ENCODE measurements around the gene ADAT1. TPM values are rescaled to one million over a fixed set of nuclear protein-coding genes. Genes with fewer than 3 reads are reported as not detected.

ADAT1 gene
- total and polyA plus RNA-seq, 2 experiments from 2014 or later = 21.6 to 66.1 TPM

DNA sequence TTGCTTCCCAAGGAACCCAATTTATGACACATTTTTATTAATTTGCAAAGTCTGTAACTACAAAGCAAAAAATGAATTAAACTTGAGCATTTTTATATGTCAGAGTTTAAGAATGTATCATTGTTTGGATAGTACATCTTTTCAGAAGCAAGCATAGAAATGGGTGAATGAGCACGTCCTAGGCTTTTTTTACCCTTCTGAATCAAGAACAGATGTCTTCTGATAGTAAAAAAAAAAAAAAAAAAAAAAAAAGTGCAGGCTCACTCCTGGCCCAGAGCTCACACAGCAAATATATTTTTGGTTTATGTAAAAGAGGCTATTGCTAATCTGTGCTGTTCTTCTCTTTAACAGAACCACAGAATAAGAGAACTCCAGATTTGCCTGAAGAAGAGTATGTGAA lies 30.8 kb upstream of the ADAT1 start:
- Histone ChIP-seq H3K4me3 (no peak overlapping the region), H3K36me3 (peaks cover 43% of the 10 kb centered on the region), H3K27ac (no peak overlapping the region), H3K9me3 (ENCODE audit: low read depth) (no peaks in the 10 kb centered on the region), H3K27me3 (no peaks in the 10 kb centered on the region), H3K4me1 (ENCODE audit: low read depth) (peaks cover 12% of the 10 kb centered on the region)
- TF ChIP-seq, protein P1, sequence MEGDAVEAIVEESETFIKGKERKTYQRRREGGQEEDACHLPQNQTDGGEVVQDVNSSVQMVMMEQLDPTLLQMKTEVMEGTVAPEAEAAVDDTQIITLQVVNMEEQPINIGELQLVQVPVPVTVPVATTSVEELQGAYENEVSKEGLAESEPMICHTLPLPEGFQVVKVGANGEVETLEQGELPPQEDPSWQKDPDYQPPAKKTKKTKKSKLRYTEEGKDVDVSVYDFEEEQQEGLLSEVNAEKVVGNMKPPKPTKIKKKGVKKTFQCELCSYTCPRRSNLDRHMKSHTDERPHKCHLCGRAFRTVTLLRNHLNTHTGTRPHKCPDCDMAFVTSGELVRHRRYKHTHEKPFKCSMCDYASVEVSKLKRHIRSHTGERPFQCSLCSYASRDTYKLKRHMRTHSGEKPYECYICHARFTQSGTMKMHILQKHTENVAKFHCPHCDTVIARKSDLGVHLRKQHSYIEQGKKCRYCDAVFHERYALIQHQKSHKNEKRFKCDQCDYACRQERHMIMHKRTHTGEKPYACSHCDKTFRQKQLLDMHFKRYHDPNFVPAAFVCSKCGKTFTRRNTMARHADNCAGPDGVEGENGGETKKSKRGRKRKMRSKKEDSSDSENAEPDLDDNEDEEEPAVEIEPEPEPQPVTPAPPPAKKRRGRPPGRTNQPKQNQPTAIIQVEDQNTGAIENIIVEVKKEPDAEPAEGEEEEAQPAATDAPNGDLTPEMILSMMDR (IDR thresholded peaks at IDR 0.05; ENCODE audit: low read depth, low read length) = no peak
- DNase-seq (ENCODE audit: low read depth in 1 of 2, low spot score in 1 of 2) = no peak

DNA sequence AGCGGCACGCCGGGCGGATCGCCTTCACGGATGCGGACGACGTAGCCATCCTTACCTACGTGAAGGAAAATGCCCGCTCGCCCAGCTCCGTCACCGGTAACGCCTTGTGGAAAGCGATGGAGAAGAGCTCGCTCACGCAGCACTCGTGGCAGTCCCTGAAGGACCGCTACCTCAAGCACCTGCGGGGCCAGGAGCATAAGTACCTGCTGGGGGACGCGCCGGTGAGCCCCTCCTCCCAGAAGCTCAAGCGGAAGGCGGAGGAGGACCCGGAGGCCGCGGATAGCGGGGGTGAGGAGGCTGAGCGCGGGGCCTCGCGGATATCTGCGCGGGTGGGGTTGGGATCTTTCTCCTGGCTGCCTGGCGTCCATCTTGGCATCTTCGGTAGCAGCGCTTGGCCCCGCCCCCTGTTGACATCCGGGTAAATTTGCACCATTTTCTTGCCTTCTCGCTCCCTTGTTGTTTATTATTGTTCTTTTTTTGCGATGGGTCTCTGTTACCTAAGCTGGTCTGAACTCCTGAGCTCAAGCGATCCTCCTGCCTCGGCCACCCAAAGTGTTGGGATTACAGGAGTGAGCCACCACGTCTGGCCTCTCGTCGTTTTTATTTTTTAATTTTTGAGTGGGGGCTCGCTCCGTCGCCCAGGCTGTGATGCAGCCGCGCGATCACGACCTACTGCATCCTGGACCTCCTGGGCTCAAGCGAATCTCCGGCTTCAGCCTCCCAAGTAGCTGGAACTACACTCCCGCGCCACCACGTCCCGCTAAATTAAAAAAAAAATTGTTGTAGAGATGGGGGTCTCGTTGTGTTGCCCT lies 25.4 kb upstream of the ADAT1 start:
- H3K4me1 ChIP-seq (ENCODE audit: low read depth) = peaks cover 17% of the 10 kb centered on the region
- TF ChIP-seq, protein P1 (IDR thresholded peaks at IDR 0.05; ENCODE audit: low read depth, low read length) = no peak
- DNase-seq (ENCODE audit: low read depth in 1 of 2, low spot score in 1 of 2) = peak; percentile 74 to 85
- H3K27ac ChIP-seq = peak overlapping the region; percentile 85
- peaks cover 12% of the 10 kb centered on the region for H3K36me3 ChIP-seq
- H3K27me3 ChIP-seq = no peaks in the 10 kb centered on the region
- no peaks in the 10 kb centered on the region for H3K9me3 ChIP-seq (ENCODE audit: low read depth)
- H3K4me3 ChIP-seq = peak overlapping the region; percentile 61

DNA sequence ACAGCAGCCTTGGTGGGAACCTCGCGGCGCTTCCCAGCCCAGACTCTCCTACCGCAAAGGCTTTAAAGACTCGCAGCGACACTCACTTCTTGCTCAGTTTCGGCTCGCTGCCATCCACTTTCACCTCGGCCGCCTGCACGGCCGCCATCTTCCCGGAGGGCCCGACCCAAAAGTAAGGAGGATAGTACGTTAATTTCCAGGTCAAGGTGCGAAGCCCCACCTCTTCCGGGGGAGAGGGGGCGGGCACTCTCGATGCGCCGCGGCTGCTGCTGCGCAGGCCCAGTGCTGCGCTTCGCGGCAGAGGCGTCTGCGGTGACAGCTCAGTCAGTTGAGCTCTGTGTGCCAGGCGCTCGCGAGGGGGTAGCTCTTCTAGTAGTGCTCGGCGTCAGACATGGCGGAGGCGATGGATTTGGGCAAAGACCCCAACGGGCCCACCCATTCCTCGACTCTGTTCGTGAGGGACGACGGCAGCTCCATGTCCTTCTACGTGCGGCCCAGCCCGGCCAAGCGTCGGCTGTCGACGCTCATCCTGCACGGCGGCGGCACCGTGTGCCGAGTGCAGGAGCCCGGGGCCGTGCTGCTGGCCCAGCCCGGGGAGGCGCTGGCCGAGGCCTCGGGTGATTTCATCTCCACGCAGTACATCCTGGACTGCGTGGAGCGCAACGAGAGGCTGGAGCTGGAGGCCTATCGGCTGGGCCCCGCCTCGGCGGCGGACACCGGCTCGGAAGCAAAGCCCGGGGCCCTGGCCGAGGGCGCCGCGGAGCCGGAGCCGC lies 24.6 kb upstream of the ADAT1 start, which contains the start of the genes KARS1 and TERF2IP:
Gene KARS1 (minus strand): TSS at position 174 of the 773 bp plus-strand sequence. CDS start 26 bp downstream, at position 148.
Gene TERF2IP (plus strand): TSS at position 282 of the 773 bp plus-strand sequence. CDS start 110 bp downstream, at position 392.
- H3K9me3 ChIP-seq (ENCODE audit: low read depth) = no peaks in the 10 kb centered on the region
- peak; percentile 92 to 93 for DNase-seq (ENCODE audit: low read depth in 1 of 2, low spot score in 1 of 2)
- no peaks in the 10 kb centered on the region for H3K27me3 ChIP-seq
- H3K36me3 ChIP-seq = peaks cover 12% of the 10 kb centered on the region
- TF ChIP-seq, protein P1 (IDR thresholded peaks at IDR 0.05; ENCODE audit: low read depth, low read length) = no peak
- peak within 1 kb of the TSS; percentile 61 for H3K4me3 ChIP-seq
- peaks cover 17% of the 10 kb centered on the region for H3K4me1 ChIP-seq (ENCODE audit: low read depth)
- H3K27ac ChIP-seq = peak within 1 kb of the TSS; percentile 85

DNA sequence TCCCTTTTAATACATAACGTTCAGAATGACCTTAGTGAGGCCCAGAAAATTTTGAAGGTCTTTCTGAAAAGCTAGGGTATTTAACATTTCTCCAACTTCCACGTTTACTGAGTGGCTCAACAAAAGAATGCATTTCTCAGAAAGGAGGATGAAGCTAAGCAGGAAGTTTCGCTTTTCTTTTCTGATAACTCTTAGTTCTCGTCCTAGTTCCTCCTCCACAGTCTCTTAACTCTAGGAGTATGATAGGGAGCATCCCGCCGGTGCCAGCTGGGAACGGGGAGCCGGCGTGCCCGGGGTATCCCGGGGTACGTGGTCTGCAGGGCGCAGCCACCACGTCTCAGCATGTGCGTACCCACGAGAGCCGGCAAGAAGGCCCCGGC lies 24.0 kb upstream of the ADAT1 start:
- Histone ChIP-seq H3K9me3 (ENCODE audit: low read depth) (no peaks in the 10 kb centered on the region), H3K36me3 (peaks cover 12% of the 10 kb centered on the region), H3K4me1 (ENCODE audit: low read depth) (peaks cover 17% of the 10 kb centered on the region), H3K27me3 (no peaks in the 10 kb centered on the region), H3K27ac (peak overlapping the region; percentile 85), H3K4me3 (peak overlapping the region; percentile 61)
- DNase-seq (ENCODE audit: low read depth in 1 of 2, low spot score in 1 of 2) = no peak
- TF ChIP-seq, protein P1 (IDR thresholded peaks at IDR 0.05; ENCODE audit: low read depth, low read length) = no peak

DNA sequence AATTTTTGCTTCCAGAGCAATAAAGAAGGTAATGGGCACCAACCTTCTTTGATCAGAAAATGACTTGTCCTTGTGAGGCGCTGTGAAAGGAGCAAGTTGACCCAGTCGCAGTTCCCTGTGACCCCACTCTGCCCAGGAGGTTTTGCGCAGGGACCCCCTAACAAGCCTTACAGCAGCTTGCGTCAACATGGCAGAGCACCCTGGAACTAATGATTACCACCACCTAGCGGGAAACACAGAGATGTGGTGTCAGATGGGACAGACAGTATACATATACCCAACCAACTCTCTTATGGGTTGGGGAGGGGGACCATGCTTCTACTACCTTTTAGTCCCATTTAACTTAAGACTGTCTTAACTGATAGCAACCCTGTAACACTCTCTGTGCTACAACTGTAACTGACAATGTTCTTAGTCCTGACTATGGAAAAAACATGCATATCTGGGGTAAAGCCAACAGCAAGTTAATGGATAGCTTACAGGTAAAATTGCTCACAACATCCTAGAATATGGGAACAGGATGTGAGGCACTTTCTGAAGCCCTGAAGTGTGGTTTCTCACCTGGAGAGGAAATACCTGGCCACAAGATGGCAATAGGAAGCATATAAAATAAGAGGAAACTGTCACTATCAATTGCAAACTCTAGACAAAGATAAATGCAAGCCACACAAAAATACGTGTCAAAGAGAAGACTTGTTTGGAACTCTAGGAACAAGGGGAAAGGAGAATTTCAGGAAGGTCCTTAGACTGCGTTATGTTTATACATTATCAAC lies 21.3 kb upstream of the ADAT1 start:
- TF ChIP-seq, protein P1 (IDR thresholded peaks at IDR 0.05; ENCODE audit: low read depth, low read length) = no peak
- Histone ChIP-seq H3K9me3 (ENCODE audit: low read depth) (no peaks in the 10 kb centered on the region), H3K4me1 (ENCODE audit: low read depth) (peaks cover 4% of the 10 kb centered on the region), H3K4me3 (no peak overlapping the region), H3K27me3 (no peaks in the 10 kb centered on the region), H3K36me3 (peaks cover 32% of the 10 kb centered on the region), H3K27ac (no peak overlapping the region)
- DNase-seq (ENCODE audit: low read depth in 1 of 2, low spot score in 1 of 2) = no peak

Measured in cardiac muscle cell (in vitro differentiated cells and primary cell).